HCT116 (cell line): ENCODE data around the gene ACACB. TPM values are rescaled to one million over a fixed set of nuclear protein-coding genes. Genes with fewer than 3 reads are reported as not detected.

ENCODE experiments used
- ATAC-seq: fragments of 200-7000 bp; cut with Tn5 transposase; 2 replicates; pipeline ENCODE4 v1.9.1; 2020; ENCODE audit warnings: mild to moderate bottlenecking, moderate library complexity
- BruUV-seq: library from RNA; stranded (reverse); fragments of 400-500 nt; replicated peaks from 2 replicates; lab custom pipeline; 2021; lab: Mats Ljungman, UMichigan
- CTCF ChIA-PET: fragments of 300-600 bp; sonication (Branson Sonifier 250); formaldehyde crosslinking; loops from one replicate; lab custom pipeline; 2021; ENCODE audit warnings: antibody characterized with exemption; lab: Charles Lee
- POLR2A ChIA-PET: fragments of 300-600, 350-600 bp; sonication (Branson Sonifier 250); formaldehyde crosslinking; loops from one replicate; lab custom pipeline; 2021; ENCODE audit warnings: antibody characterized with exemption; lab: Charles Lee
- RAD21 ChIA-PET, 2 experiments: fragments of 300-600 bp; sonication (Branson Sonifier 250); formaldehyde crosslinking; loops; one replicate each; lab custom pipeline; 2023; ENCODE audit warnings: low total read pairs in 2 of 2; ENCODE audit not compliant: uncharacterized antibody in 2 of 2, unreplicated experiment in 2 of 2, low non-redundant PET in 1 of 2; lab: Charles Lee
- DNase-seq: peaks from one replicate; pipeline ENCODE4 v3.0.0-alpha.2; 2010; ENCODE audit warnings: low read depth, low spot score
- H2AFZ ChIP-seq: fragments of 200-600 bp; shearing (Covaris generic), sonication (generic); 2 replicates; pipeline ENCODE4 v1.6.1; 2017; ENCODE audit warnings: low read depth, mixed run types, mixed read lengths, antibody characterized with exemption, low read length; ENCODE audit not compliant: poor library complexity, severe bottlenecking
- H3K27ac ChIP-seq: 2 replicates; pipeline ENCODE4 v1.5.1; 2012; ENCODE audit warnings: low read depth, low read length
- H3K27me3 ChIP-seq: fragments of 200-600 bp; sonication (generic); 2 replicates; pipeline ENCODE4 v1.6.1; 2016; ENCODE audit warnings: mixed run types, low read length, mixed read lengths; ENCODE audit not compliant: insufficient read depth
- H3K36me3 ChIP-seq, 2 experiments: fragments of 200-500 bp in 1 of 2; fragments of 200-600 bp in 1 of 2; sonication (Bioruptor generic) in 1 of 2; sonication (generic) in 1 of 2; 2 replicates each; pipeline versions ENCODE4 v1.5.1 to v1.6.1; 2014 to 2016; ENCODE audit warnings: low read length in 2 of 2, inconsistent platforms in 1 of 2, mixed read lengths in 1 of 2, mixed run types in 1 of 2; ENCODE audit not compliant: insufficient read depth in 2 of 2, control insufficient read depth in 1 of 2
- H3K4me1 ChIP-seq, 2 experiments: fragments of 200-600 bp in 1 of 2; sonication (generic) in 1 of 2; 2 replicates each; pipeline versions ENCODE4 v1.5.1 to v1.6.1; 2012 to 2017; ENCODE audit warnings: low read length in 2 of 2, inconsistent platforms in 1 of 2, mild to moderate bottlenecking in 1 of 2, mixed read lengths in 1 of 2, mixed run types in 1 of 2, moderate library complexity in 1 of 2; ENCODE audit not compliant: insufficient read depth in 2 of 2, control insufficient read depth in 1 of 2
- H3K4me2 ChIP-seq: fragments of 200-600 bp; sonication (generic); 2 replicates; pipeline ENCODE4 v1.6.1; 2017; ENCODE audit warnings: mixed run types, low read length, mixed read lengths
- H3K4me3 ChIP-seq, 2 experiments: fragments of 200-600 bp in 1 of 2; sonication (generic) in 1 of 2; replicated peaks in 1 of 2; 2 replicates each; pipeline ENCODE4 v1.5.1; 2011 to 2016; ENCODE audit warnings: low read length in 2 of 2, control low read depth in 1 of 2, low read depth in 1 of 2, mild to moderate bottlenecking in 1 of 2, mixed read lengths in 1 of 2, mixed run types in 1 of 2
- H3K79me2 ChIP-seq: fragments of 200-600 bp; sonication (generic); 2 replicates; pipeline ENCODE4 v1.6.1; 2017; ENCODE audit warnings: mild to moderate bottlenecking, mixed run types, low read length, moderate library complexity, mixed read lengths; ENCODE audit not compliant: insufficient read depth
- H3K9ac ChIP-seq: fragments of 200-600 bp; sonication (generic); 2 replicates; pipeline ENCODE4 v1.6.1; 2016; ENCODE audit warnings: low read length, mixed read lengths
- H3K9me2 ChIP-seq: fragments of 200-600 bp; sonication (generic), shearing (Covaris generic); 2 replicates; pipeline ENCODE4 v1.6.1; 2017; ENCODE audit warnings: mixed run types, mild to moderate bottlenecking, moderate library complexity; ENCODE audit not compliant: insufficient read depth
- H3K9me3 ChIP-seq, 2 experiments: fragments of 200-500 bp in 1 of 2; fragments of 200-600 bp in 1 of 2; sonication (Bioruptor generic) in 1 of 2; sonication (generic) in 1 of 2; 2 replicates each; pipeline ENCODE4 v1.6.1; 2014 to 2017; ENCODE audit warnings: low read length in 2 of 2, mixed read lengths in 2 of 2, inconsistent platforms in 1 of 2, low read depth in 1 of 2, mild to moderate bottlenecking in 1 of 2, mixed run types in 1 of 2, moderate library complexity in 1 of 2; ENCODE audit not compliant: control insufficient read depth in 1 of 2, insufficient read depth in 1 of 2
- H4K20me1 ChIP-seq: fragments of 200-600 bp; sonication (generic), shearing (Covaris generic); 2 replicates; pipeline ENCODE4 v1.6.1; 2017; ENCODE audit warnings: mixed run types, mild to moderate bottlenecking, moderate library complexity; ENCODE audit not compliant: insufficient read depth
- CEBPB ChIP-seq: IDR thresholded peaks from 2 replicates; pipeline ENCODE4 v1.6.1; 2012; ENCODE audit warnings: low read depth
- CTCF ChIP-seq, 3 experiments: fragments of 200-600 bp in 1 of 3; sonication (generic) in 1 of 3; IDR thresholded peaks in 2 of 3; conservative IDR thresholded peaks in 1 of 3; 2 replicates each; pipeline ENCODE4 v1.5.1; 2012 to 2017; ENCODE audit warnings: low read depth in 2 of 3, low read length in 2 of 3, antibody characterized with exemption in 1 of 3, borderline replicate concordance in 1 of 3, control low read depth in 1 of 3, mild to moderate bottlenecking in 1 of 3, mixed read lengths in 1 of 3, mixed run types in 1 of 3, moderate library complexity in 1 of 3; ENCODE audit not compliant: insufficient read depth in 1 of 3
- EZH2 ChIP-seq: fragments of 200-600 bp; sonication (generic); IDR thresholded peaks from 2 replicates; pipeline ENCODE4 v1.6.1; 2017; ENCODE audit warnings: antibody characterized with exemption, mixed run types
- MAX ChIP-seq: IDR thresholded peaks from 2 replicates; pipeline ENCODE4 v1.6.1; 2012
- POLR2A ChIP-seq: IDR thresholded peaks from 2 replicates; pipeline ENCODE4 v1.7.0; 2011; ENCODE audit warnings: borderline replicate concordance; ENCODE audit not compliant: insufficient read depth, insufficient read length; ENCODE audit errors: extremely low read depth
- SP1 ChIP-seq: IDR thresholded peaks from 2 replicates; pipeline ENCODE4 v1.6.1; 2012; ENCODE audit warnings: low read depth
- SRF ChIP-seq: IDR thresholded peaks from 2 replicates; pipeline ENCODE4 v1.6.1; 2012; ENCODE audit warnings: low read depth
- intact Hi-C: fragments of 100-400 bp; cut with micrococcal nuclease; formaldehyde crosslinking; loops from 2 replicates; pipeline ENCODE4 v1.10.0; 2022
- total RNA-seq: library from RNA; stranded (reverse); gene quantifications from one replicate; pipeline ENCODE4 v1.2.1, GENCODE V29; 2021; ENCODE audit not compliant: unreplicated experiment
- TF ChIP-seq, protein P1 (sequence below): IDR thresholded peaks from 2 replicates; pipeline ENCODE4 v1.6.1; 2011; ENCODE audit warnings: mild to moderate bottlenecking, low read length, moderate library complexity; ENCODE audit not compliant: insufficient replicate concordance; ENCODE audit errors: extremely low read depth

Gene ACACB
- total RNA-seq, 1 experiment from 2014 or later = 11.1 TPM

DNA sequence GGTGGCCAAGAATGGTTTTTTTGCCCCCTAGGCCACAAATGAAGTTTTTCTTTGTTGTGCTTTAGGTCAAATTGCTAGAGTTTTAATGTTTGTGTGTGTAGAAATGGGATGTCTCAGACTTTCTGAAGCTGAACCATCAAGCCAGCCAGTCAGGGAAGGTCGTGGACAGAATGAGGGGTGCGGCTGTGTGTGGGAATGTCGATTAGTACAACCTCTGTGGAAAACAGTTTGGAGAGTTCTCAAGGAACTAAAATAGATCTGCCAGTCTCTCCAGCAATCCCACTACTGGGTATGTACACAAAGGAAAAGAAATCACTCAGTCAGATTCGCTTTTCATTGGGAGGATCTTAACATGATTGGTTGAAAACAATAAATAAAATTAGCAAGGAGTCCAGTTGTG lies 44.5 kb downstream of the ACACB start:
- BruUV-seq = no TSS peak
- CTCF ChIA-PET = no interaction called here
- peaks cover 0 to under 1% of the 10 kb centered on the region in 2 experiments; a peak in 1 of 4 replicates for H3K4me1 ChIP-seq

More for the DNA sequence above, 44.5 kb downstream of the ACACB start:
- ChIA-PET POLR2A (no interaction called here), RAD21 (no interaction called here)
- DNase-seq = no peak
- no peaks in the 10 kb centered on the region for H4K20me1 ChIP-seq
- TF ChIP-seq CEBPB (no peak), POLR2A (no peak), SP1 (no peak), MAX (no peak), SRF (no peak), CTCF (IDR thresholded peaks at IDR 0.05 in 2 of 3, conservative IDR thresholded peaks at IDR 0.05 in 1 of 3; ENCODE audit: borderline replicate concordance in 1 of 3, insufficient read depth in 1 of 3, low read depth in 2 of 3, low read length in 2 of 3) (no peak), EZH2 (no peak)
- TF ChIP-seq, protein P1, sequence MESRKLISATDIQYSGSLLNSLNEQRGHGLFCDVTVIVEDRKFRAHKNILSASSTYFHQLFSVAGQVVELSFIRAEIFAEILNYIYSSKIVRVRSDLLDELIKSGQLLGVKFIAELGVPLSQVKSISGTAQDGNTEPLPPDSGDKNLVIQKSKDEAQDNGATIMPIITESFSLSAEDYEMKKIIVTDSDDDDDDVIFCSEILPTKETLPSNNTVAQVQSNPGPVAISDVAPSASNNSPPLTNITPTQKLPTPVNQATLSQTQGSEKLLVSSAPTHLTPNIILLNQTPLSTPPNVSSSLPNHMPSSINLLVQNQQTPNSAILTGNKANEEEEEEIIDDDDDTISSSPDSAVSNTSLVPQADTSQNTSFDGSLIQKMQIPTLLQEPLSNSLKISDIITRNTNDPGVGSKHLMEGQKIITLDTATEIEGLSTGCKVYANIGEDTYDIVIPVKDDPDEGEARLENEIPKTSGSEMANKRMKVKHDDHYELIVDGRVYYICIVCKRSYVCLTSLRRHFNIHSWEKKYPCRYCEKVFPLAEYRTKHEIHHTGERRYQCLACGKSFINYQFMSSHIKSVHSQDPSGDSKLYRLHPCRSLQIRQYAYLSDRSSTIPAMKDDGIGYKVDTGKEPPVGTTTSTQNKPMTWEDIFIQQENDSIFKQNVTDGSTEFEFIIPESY = no peak
- TF ChIP-seq, all 23 proteins: peak for 0
- H3K9me2 ChIP-seq = no peaks in the 10 kb centered on the region
- ATAC-seq = no peak
- H3K36me3 ChIP-seq = no peaks in the 10 kb centered on the region
- no peak overlapping the region for H3K4me2 ChIP-seq
- no peak overlapping the region for H3K27ac ChIP-seq
- no peaks in the 10 kb centered on the region for H3K9me3 ChIP-seq
- H3K79me2 ChIP-seq = no peaks in the 10 kb centered on the region
- intact Hi-C loops = no loop called here
- no peak overlapping the region for H2AFZ ChIP-seq
- no peak overlapping the region for H3K9ac ChIP-seq
- H3K4me3 ChIP-seq = no peak overlapping the region
- no peaks in the 10 kb centered on the region for H3K27me3 ChIP-seq
